Suppressor macrophage treated with lipopolysaccharide for 1 hour (primary cell): ENCODE data around the gene FZD8.
A peak's percentile ranks its signal among the peaks of the same experiment; 100 is the strongest.

ENCODE experiments used
- DNase-seq, 3 donors: peaks; one replicate each; pipeline ENCODE4 v3.0.0-alpha.2; 2020 to 2022

The FZD8 gene

DNA sequence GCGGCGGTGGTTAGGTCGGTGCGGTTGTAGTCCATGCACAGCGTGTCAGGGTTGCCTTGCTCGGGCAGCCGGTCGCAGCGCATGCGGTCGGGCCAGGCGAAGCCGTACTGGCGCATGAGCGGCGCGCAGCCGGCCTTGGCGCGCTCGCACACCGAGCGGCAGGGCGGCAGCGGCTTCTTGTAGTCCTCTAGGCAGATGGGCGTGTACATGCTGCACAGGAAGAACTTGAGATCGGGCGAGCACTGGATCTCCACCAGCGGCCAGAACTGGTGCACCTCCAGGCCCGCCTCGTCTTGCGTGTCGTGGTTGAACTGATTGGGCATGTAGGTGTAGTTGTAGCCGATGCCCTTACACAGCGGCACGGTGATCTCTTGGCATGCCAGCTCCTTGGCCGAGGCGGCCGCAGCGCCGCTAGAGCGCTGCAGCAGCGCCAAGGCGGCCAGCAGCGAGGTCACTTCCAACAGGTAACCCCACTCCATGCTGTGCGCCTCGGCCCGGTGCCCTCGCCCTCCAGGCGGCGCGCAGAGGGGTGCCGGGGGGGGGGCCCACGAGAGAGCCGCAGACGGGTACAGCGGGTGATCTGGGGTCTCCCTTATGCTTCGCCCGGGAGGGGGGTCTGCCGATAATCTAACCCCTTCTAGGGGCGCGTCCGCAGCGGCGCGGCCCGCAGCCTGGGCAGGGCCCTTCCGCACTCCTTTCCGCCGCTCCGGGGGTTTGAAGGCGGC lies 983 bp downstream of the FZD8 start:
- DNase-seq = peak; percentile 51 to 69 (median 53)

DNA sequence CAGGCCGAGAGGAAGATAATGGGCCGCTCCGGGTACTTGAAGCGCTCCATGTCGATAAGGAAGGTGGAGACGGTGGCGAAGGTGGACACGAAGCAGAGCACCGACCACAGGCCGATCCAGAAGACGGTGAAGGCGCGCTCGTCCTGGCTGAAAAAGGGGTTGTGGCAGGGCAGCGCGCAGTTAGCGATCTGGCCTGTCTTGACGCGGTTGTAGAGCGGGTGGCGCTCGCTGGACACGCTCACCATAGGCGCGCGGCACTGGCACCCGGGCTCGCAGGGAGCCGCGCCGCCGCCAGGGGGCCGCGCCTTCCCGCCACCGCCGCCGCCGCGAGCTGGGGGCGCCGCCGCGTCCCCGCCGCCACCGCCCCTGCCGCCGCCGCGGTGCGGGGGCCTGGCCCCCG lies 1.6 kb downstream of the FZD8 start:
- DNase-seq = peak; percentile 60 to 88 (median 79)

- peak in 1 of 3 donors; percentile 17 for DNase-seq
Observed at GRCh38 chr10:35639728-35640401, 2.2 kb downstream of the FZD8 start.

DNA sequence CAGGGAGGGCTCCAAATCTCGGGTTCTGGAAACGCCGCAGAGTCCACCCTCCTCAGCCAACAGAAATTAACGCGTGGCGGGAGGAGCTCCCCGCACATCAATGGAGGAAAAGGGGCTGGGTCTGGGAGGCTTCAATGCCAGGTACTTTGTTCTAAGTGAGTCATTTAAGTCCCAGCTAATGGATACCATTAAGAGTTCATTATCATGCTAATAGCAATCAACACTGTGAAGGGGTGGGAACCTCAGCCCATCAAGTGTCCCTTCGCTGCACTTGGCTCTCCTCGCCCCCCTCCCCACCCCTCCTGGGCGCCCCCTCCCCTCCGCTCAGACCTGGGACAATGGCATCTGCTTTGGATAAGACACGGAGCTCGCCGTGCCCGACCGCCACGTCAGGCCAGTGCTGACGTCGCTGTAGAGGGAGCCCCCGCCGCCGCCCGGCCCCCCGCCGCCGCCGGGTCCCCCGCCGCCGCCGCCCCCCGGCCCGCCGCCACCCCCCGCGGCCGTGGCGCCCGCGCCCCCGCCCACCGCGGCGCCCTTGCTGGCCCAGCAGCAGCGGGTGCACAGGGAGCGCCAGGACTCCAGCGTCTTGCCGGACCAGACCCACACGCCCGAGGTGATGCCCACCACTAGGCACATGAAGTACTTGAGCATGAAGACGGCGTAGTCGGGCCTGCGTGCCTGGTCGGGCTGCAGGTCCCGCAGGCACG lies 2.9 kb downstream of the FZD8 start:
- DNase-seq = no peak

DNA sequence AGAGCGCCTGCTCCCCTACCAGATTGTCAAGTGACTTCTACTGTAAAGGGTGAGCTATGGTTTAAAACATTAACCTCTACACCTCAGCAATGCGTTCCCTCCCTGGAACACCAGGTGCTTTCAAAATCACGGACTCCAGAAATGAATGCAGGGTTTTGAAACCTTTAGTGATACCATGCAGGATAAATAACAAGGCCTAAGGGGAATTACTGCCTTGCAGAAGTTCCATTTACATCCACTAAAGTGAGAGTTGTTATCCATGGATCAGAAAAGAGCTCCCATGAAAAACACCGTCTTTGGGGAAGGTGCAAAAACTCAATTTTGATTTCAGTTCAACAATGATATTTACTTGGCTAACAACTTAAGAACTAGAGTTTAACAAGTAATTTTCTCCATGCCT lies 4.0 kb downstream of the FZD8 start:
- DNase-seq = no peak

GRCh38 chr10:35637462-35637861 lies 4.6 kb downstream of the FZD8 start:
- DNase-seq = no peak

DNA sequence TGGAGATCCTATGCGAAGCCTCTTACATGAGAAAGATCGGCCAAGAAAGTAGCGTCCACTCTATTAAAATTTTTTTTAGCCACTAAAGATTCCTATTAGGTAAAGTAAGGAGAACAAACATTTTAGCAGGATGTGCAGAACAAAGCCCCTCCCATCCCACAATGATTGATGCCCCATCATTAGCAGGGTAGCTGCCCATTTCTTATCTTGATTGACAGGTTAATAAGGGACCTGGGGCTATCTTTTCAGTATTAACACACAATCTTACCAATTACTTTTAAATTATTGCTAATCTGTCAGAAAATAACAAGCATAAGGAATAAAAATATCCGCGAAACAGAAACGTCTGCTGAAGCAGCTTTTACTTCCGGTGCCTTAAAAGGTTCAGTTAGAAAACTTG lies 5.1 kb downstream of the FZD8 start:
- DNase-seq = no peak

DNA sequence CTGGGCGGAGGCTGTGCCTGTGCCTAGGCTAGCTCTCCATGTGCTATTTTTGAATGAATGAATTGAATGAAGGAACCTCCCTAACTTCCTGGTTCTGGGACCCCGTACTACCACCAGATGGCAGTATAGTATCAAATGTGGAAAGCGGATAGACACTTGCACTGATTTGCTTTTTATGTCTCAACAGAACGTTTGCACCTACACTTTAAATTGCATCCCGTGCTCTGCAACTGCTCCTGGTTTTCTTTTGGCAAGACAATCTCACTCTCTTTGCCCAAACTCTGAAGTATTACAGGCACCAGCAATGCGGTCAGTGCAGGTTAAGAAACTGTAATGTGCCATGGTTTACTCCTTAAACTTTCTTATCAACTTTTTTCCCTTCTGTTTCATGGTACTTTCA lies 6.5 kb downstream of the FZD8 start:
- DNase-seq = peak; percentile 73 to 87 (median 75)

DNA sequence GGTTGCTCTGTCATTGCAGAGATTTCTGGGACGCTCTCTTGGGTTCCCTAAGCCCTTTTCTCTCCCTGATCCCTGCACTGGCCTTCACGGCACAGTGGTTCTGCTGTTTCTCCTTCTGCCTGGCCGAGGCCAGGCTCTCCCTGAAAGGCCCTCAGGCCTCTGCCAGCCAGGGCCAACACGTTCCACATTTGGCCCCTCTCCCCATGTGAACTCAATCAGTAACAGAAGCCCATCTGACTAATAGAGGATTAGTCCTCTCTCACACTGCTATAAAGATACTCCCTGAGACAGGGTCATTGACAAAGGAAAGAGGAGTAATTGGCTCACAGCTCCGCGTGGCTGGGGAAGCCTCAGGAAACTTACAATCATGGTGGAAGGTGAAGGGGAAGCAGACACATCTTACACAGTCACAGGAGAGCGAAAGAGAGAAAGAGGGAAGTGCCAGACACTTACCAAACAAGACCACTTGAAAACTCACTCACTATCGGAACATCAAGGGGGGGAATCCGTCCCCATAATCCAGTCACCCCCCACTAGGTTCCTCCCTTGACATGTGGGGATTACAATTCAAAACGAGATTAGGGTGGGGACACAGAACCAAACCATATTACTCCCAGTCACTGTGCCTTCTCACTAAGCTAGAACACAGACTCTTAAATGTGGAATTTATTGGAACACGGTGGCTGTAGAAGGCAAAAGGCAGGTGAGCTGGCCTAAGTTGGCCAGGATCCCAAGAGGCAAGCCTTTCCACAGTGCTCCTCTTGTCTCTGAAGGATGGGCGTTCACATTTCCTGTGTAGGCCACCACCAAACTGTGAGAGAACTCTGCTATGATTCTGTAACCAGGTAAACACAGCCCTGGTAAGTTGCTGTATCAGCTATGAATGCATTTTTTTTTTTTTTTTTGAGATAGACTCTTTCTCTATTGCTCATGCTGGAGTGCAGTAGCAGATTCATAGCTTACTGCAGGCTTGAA lies 8.8 kb downstream of the FZD8 start:
- DNase-seq = no peak

DNA sequence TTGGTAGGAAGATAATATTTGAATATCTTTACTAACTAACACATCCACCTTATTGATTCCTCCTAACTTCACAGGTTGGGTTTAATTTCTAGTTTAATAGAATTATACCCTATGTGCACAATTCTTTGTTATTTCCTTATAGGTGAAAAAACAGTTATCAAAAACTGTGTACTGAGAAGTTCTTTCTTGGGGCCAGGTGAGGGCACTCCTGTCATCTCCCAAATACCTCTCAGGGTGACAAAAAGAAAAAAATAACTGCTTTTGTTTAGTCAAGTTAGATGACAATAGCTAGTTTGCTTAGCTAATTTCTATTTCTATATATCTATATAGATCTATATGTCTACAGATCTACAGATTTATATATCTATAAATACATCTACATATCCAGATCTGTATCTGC lies 10.1 kb downstream of the FZD8 start:
- DNase-seq = no peak

DNA sequence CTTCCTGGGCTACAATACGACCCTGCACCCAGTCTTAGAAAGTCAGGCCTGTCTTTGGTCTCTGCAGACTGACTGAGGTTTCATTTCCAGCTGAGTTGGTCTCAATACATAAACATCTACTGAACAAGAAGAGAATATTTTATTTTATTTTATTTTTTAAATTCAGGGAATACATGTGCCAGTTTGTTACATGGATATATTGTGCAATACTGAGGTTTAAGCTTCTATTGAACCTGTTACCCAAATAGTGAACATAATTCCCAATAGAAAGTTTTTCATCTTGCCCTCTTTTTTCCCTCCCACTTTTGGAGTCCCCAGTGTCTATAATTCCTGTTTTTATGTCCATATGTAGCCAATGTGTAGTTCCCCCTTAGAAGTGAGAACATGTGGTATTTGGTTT lies 10.7 kb downstream of the FZD8 start:
- DNase-seq = no peak

- DNase-seq = no peak
Observed at GRCh38 chr10:35626971-35627507, 15.1 kb downstream of the FZD8 start.

DNA sequence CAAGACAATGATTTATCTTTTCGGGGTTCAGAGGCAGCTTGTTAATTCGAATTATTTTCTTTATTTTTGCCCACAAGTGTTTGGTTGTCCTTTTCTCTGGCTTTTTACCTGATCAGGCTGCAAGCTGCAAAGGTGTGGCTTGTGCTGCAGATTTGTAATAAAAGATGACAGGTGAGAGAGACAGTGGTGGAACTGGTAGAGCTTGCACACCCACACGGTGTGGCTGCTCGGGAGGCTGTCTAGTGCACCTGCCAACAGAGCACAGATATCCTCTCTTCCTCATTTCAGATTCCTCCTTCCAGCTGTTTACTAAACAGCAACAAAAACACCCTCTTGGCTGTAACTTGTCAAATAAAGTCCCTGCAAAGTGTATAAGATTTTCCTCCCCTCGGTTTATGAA lies 27.8 kb downstream of the FZD8 start:
- no peak for DNase-seq

- DNase-seq = no peak
Observed at GRCh38 chr10:35613597-35614226, 28.4 kb downstream of the FZD8 start.

DNA sequence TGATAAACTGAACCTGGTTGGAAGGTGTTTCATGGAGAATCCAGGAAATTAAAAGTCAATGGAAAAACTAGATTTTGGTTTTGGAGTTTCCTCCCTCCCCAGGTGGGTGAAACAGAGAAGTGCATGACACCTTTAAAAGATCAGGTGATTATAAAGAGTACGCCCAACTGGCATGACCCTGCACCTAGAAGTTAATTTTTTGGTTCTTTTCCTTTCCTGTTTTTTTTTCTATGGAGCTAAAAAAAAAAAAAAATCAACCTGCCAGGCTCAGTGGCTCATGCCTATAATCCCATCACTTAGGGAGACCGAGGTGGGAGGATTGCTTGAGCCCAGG lies 29.0 kb downstream of the FZD8 start:
- DNase-seq = no peak

DNA sequence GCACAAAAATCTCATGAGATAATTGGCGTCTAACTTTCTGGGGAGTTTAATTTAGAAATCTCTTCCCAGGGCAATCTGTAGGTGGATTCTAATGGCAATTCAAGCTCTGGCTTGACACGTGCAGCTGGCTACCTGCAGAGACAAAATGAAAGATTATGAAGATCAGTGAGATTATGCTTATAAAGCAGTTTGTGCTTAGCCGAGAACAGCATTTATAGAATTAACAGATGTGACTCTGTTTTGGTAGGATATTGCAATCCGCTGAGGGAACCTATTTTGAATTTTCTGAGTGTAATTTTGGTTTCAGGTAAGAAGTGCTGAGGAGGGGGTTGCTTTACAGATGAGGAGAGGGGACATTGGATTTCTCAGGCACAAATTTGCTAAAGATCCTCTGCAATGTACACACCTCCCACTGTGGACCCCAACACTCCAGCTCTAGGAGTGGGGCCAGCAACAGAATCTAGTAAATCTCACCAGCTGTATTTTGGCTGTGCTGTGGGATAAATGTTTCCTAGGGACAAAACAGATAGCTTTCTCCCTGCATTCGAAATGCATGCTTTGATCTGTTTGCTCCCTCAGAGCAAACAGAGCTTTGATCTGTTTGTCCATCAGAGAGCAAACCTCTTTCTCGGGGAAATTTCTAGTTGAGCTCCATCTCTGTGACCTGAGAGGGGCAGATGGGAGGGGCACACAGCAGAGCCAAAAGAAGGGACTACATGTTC lies 29.6 kb downstream of the FZD8 start:
- DNase-seq = no peak

DNA sequence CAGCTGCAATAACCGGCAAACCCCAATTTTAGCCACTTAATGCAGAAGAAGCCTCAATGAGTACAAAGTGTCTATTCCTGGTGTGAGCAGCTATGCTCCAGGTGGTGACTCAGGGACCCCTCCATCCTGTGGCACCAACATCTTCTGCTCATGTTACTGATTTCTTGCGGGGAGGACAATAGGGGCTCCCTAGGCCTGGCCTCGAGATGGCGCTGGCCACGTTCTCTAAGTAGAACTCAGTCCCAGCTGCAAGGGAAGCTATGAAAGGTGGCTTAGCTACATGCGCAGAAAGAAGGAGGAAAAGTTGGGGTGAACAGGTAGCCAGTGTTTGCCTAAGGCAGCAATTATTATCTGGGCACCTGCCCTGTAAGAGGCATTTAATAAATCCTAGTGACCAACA lies 30.3 kb downstream of the FZD8 start:
- no peak for DNase-seq

DNA sequence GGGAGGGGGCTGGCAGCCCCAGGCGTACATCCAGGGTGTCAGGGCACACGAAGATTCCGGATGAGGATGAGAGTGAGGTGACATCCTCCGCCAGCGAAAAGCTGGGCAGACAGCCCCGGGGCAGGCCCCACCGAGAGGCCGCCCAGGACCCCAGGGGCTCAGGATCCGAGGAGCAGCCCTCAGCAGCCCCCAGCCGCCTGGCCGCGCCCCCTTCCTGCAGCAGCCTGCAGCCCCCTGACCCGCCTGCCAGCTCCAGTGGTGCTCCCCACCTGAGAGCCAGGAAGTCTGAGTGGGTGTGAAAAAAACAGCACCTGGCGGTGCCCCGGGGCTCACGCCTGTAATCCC lies 33.8 kb downstream of the FZD8 start:
- no peak for DNase-seq

GRCh38 chr10:35607475-35608327 lies 34.4 kb downstream of the FZD8 start:
- DNase-seq = peak in 2 of 3 donors; percentile 14 to 21

- no peak for DNase-seq
Observed at GRCh38 chr10:35606430-35606829, 35.7 kb downstream of the FZD8 start.

DNA sequence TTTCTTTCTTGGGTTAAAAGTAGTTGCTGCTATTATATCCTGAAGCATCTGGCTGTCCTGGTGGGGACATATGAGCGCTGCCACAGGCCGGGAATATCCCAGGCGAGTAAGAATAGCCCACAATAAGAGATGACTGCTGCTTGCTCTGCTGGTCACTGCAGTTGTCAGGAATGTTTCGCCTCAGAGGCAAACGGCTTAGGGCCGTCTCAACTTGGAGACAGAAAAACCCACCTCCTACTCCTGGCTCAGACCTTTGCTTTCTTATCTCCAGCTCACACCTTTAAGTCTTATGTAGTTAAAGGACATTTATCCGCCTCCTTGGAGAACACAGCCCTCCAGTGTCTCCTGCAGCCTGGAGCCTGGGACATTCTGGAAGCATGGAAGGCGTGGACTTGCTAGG lies 36.9 kb downstream of the FZD8 start, which contains the start of gene GJD4:
Gene GJD4 (plus strand): TSS at position 151 of the 400 bp plus-strand sequence. CDS start 227 bp downstream, at position 378.
- no peak for DNase-seq
